T follicular helper cell (primary cell): ENCODE results near the gene HARS2.
A peak's percentile ranks its signal among the peaks of the same experiment; 100 is the strongest.
"Not testable (repeated sequence)": the region's sequence is repeated elsewhere in the genome, so short reads cannot be mapped to it uniquely, and the experiment has no call there.

ENCODE experiments used
- DNase-seq: peaks from one replicate; pipeline ENCODE4 v3.0.0-alpha.2; 2020; ENCODE audit warnings: low read depth
- total RNA-seq, 2 experiments: gene quantifications; one replicate each; lab custom pipeline; 2026; lab: John Stamatoyannopoulos, UW

HARS2 gene
- 41.7 to 70.5 reads per million in 2 experiments for total RNA-seq

DNA sequence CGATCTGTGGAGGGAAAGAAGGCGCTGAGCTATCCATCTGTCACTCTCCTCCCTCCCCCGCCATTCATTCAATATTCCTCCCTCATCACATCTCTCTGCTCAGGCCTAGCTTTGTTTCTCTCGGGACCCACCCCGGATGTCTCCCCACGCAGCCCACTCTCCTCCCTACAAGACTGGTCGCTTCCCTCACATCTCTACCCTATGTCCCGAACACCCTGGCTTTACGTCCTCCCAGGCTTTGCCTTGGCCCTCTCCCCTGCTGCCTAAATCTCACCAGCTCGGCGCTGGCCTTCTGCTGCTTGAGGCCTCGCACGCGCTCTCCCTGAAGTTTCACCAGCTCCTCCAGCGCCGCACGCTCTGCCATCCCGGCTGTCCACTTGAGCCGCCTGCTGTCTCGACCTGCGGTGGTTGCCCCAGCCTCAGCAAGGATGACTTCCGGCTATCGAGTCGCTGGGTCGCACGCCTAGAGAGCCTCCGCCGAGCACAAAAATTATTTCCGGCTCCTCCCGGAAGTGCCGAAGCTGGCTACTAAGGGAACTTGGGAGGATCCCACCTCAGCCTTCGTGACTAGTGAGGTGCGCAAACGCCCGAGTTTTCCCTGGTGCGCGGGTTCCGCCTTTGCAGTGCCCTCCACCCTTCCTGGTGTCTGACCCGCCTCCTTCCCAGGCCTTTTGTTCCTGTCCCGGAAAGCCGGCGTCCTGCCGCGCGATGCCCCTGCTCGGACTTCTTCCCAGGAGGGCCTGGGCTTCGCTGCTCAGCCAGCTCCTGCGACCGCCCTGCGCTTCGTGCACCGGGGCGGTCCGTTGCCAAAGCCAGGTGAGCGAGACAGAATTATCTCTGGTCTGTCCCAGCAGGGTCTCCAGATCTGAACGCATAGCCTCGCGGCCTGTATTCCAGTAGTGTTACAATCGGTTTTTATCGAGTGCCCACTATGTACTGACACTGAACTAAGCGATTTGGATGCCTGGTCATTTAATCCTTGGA lies at the start of gene HARS2, which contains the start of gene HARS1:
Gene HARS2 (plus strand): TSS at position 515 of the 984 bp plus-strand sequence. CDS start 194 bp downstream, at position 709.
Gene HARS1 (minus strand): TSS at position 430 of the 984 bp plus-strand sequence. CDS start 66 bp downstream, at position 364.
- peak; percentile 72 for DNase-seq

DNA sequence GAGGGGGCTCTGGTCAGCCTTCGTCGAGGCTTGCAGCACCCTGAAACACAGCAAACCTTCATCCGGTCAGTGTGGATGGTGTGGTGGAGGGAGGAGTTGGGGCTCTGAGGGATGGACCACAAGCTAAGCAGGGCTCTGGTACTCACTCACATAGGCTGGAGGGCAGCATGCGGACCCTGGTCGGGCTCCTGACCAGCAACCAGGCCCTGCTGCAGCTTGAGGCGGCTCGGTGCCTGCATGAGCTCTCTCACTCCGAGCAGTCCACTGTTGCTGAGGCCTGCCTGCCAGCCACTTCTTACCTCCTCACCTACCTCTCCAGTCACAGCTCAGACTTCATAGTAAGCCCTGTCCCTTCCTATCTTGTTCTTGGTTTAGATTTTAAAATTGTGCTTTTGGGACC lies 49.5 kb upstream of the HARS2 start:
- DNase-seq: no peak

DNA sequence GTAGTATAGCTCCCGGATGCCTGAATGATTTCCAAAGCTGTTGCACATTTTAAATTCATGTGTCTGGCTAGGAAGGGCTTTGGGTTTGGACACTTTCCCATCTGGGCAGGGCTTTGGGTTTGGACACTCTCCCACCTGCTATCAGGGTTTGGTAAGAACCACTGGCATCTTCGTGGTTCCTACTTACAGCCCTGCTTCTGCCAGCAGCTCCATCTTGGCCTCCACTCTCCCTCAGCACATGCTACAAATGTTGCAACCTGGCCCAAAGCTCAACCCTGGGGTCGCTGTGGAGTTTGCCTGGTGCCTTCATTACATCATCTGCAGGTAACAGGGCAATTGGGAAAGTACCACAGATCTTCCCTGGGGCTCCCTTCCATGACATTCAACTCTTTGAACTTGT lies 48.5 kb upstream of the HARS2 start:
- no peak for DNase-seq

DNA sequence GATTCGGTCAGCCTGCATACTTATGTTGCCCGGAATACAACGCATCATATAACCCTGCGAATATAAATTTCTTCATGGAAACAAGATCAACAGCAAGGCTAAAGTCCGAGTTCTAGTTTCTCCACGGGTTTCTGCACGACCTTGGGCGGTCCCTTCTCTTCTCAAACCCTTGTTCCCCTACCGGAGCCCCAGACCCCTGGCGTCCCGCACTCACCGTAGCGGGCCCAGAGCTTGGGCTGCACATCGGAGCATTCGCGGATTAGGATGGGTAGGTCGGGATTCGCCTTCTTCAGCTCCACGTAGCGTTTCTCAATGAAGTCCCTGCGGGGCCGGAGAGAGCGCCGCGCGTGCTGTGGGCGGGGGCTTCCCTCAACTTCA lies 44.2 kb upstream of the HARS2 start:
- no peak for DNase-seq

- DNase-seq: no peak
Observed at GRCh38 chr5:140658870-140659269, 32.4 kb upstream of the HARS2 start.

DNA sequence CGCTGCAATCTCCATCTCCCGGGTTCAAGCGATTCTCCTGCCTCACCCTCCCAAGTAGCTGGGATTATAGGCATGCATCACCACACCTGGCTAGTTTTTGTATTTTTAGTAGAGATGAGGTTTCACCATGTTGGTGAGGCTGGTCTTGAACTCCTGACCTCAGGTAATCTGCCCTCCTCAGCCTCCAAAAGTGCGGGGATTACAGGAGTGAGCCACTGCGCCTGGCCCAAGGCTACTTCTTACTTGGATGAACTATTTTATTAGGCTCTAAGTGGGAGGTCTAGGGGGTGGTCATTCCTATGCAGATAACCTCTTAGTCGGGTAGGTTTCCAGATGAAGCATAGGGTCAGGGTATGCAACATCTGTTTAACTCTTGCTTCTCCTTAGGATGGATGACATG lies 30.9 kb upstream of the HARS2 start:
- DNase-seq: not testable (repeated sequence)

- DNase-seq: no peak
Observed at GRCh38 chr5:140664030-140664358, 27.3 kb upstream of the HARS2 start.

GRCh38 chr5:140664359-140665119 lies 26.7 kb upstream of the HARS2 start, which contains the start of gene WDR55:
Gene WDR55, plus strand, starts transcription at chr5:140664904. Its CDS starts 9 bp downstream, at chr5:140664913.
- DNase-seq: peak; percentile 93

GRCh38 chr5:140671035-140671434 lies 20.2 kb upstream of the HARS2 start:
- DNase-seq: not testable (repeated sequence)

DNA sequence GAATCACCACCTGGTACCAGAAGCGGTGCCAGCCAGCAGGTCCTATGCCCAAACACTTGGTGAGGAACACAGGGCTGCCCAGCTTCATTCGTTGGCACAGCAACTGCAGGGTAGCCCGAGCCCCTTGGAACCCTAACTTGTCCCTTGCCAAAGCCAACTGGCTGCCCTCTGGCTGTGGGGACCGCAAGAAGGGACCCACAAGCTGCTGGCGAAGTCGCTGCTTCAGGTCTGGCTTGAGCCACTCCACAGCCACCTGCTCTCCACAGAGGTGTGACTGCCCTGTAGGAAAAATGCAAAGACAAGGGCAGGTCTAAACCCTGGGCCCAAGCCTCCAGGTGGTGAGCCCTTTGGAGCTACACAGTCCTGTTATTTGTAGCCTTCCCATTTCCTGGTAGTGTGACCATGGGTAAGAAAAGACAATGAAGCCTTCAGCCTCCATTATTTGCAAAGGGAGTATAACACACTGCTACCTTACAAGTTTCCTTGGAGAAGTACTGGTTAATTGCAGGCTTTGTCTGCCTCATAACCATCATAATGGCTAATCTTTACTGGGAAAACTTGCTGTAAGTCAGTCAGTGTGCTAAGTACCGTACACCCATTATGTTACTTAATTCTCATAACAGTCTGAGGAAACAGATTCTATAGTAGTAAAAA lies 19.7 kb upstream of the HARS2 start:
- no peak for DNase-seq

DNA sequence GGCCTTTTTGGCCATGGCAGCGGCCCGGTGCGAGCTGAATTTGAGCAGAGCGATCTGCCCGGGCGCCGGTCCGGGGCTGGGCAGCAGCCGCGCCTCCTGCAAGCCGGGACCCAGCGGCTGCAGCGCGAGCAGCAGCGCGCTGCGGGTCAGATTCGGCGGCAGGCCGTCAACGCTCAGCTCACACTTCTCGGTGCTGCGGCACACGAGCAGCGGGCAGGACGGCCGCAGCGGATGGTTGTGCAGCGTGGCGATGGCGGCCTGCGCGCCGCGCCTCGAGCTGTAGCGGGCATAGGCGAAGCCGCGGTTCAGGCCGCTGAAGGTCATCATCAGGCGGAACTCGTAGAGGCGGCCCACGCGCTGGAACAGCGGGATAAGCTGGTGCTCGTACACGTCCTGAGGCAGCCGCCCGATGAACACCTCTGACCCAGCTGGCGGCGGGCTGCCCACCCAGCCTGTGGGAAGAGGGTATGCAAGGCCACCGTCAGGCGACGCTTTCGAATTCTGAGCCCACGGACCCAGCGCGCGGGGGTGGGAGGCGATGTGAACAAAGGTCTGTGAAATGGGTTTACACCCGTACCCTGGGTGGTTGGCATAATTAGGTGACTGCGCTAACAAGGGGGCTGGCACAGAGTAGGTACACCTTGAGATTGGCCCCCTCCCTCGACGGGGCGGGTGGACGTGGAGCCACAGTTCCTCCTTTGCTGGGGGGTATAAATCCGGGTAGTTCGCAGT lies 18.6 kb upstream of the HARS2 start:
- DNase-seq: no peak

DNA sequence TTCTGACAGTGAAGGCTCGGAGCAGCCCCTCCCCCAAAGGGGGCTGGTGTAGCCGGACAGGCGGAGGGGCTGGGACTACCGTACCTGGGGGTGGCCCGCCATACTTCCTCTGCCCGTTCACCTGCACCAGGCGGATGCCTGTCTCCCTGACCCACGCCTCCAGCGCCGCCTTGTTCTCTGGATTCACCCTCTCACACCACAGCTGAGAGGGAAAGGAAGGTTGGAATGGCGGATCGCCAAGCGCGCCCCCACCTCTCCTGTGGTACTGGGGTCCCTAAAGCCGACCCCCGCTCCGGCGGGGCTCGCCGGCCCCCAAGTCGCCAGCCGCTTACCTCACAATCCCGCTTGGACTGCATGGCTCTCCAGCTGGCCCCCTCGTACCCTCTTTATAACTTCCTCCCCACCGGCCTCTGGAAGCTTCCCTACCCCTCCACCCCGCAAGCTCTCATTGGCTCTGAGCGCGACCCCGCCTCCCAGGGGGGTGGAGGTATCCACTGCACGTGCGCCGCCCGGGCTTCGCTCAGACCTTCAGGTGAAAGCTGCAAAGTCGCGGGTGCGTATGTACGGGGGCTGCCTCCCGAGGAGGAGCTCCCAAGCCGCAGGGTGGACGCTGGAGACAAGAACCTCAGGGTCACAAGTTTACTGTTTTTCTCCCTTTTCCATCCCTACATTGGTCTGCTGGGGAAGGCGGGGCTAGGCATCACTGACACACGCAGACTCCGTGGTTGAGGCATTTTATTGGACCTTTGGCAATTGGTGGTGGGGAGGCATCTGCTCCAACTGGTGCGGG lies 17.9 kb upstream of the HARS2 start, which contains the start of gene DND1:
Gene DND1 (minus strand): TSS at position 390 of the 790 bp plus-strand sequence. CDS start 34 bp downstream, at position 356.
- no peak for DNase-seq

DNA sequence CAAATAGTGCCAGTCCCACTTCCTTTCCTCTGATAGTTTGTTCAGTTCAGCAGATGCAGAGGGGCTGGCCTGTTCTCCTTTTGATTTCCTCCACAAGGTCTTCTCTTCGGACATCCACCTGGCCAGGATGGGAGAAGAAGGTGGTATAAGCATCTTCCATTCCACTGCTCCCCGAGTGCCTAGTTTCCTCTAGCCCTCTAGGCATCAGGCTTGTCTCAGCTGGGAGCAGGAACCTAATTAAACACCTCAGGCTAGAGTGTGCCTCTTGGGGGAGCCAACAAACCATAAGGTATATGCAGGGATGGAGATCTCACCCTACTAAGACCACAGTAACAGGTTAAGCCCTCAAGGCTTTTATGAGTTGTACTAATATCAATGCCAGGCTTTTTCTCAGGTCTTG lies 17.0 kb upstream of the HARS2 start:
- DNase-seq: no peak

- no peak for DNase-seq
Observed at GRCh38 chr5:140674629-140675028, 16.6 kb upstream of the HARS2 start.

- no peak for DNase-seq
Observed at GRCh38 chr5:140677947-140678346, 13.3 kb upstream of the HARS2 start.

DNA sequence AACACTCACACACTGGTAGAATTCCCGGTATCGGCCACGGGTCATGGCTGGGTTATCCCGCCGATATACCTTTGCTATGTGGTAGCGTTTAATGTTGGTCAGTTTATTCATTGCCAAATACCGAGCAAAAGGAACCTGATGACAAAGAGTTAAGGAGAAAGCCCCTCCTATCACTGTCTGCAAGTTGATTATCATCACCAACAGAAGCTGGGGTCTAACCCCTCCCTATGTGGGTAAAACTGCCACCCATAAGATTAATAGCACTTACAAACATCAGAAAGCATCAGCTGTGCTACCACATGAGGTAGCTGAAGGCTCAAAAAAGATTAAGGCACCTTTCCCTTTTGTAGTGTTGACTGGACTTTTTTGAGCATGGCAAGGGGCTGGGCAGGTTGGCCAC lies 12.3 kb upstream of the HARS2 start:
- no peak for DNase-seq

GRCh38 chr5:140690376-140690932 lies 801 bp upstream of the HARS2 start:
- DNase-seq: no peak

DNA sequence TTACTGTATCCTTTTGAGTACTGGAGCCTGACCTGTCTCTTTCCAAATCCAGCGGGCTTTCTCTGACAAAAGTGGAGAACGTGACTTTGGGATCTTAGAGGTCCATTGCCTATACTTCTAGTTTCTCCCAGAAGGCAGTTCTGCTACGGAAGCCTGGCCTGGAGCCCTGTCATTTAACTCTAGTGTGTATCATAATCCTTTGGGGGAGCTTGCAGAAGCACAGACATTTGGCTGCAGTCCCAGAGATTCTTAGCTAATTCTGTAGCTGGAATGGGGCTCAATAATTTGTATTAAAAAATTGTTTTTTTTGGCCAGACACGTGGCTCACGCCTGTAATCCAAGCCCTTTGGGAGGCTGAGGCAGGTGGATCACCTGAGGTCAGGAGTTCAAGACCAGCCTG lies 3.0 kb downstream of the HARS2 start:
- DNase-seq: no peak

DNA sequence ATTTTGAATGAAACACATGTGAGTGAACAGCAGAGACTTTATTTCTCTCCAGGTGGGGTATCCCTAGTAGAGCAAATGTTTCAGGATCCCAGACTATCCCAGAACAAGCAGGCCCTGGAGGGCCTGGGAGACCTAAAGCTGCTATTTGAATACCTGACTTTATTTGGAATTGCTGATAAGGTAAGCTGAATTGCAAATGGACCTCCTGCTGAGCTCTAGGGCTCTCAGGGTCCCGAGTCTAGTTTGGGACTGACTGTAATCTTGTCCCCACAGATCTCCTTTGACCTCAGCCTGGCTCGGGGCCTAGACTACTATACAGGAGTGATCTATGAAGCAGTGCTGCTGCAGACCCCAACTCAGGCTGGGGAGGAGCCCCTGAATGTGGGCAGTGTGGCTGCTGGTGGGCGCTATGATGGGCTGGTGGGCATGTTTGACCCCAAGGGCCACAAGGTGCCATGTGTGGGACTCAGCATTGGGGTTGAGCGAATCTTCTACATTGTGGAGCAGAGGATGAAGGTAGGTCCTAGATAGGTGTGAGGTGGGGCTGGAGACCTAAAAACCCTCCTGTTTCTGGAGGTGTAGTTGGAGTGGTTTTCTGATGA lies 5.7 kb downstream of the HARS2 start:
- DNase-seq: no peak
